ENCODE data around the gene SPNS3. TPM values are rescaled to one million over a fixed set of nuclear protein-coding genes. Genes with fewer than 3 reads are reported as not detected.

The SPNS3 gene
- total and polyA plus RNA-seq, 9 of the 15 experiments (the other 6 are each of a cell fraction or from before 2014, with no cell fraction given), result not detected

DNA sequence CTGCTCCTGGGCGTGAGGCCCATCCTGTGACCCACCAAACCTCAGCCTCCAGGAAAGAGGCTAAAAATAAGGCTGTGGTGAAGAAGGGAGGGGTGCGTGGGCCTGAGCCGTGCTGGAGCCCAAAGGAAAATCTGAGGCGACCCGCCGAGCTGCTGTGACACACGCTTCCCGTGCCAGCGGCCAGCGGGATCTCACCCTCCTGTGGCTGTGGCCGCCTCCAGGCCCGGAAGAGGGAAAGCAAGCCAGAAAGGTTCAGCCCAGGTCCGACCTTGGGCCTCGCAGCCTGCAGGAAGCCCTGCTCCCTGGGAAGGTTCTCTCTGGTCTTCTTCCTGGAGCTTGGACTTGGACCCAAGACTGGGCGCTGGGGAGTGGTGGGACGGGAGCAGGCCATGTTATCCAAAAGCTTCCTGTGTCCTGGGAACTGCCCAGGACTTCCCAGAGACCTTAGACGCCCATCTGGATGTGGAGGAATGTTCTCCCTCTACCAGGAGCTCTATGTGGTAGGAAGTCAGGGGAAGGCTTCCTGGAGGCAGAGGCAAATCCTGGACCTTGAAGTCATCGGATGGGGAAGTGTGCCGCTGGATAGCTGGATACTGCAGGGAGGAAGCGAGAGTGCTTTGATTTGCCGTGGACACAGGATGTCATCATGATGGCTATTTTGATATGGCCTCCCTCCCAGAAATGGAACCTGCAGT lies 76.3 kb downstream of the SPNS3 start:
- ChIA-PET CTCF (ENCODE audit: low intra/inter-chr PET ratio) (no interaction called here), POLR2A (interaction anchor here (0.6 to 1.1 kb wide), 3 partner anchors 9 to 72 kb away, joined by 3 to 5 read pairs (median 4); no protein-coding TSS in a partner anchor)
- H3K36me3 ChIP-seq (ENCODE audit: control insufficient read depth, insufficient read depth, low read length), result no peaks in the 10 kb centered on the region
- H3K9ac ChIP-seq (ENCODE audit: insufficient read depth in 1 of 2, low read depth in 2 of 2, low read length in 2 of 2), result no peak overlapping the region
- H3K27ac ChIP-seq (ENCODE audit: extremely low read depth, low read depth, low read length), result no peak overlapping the region
- intact Hi-C loops (cut with micrococcal nuclease), result no loop called here
- TF ChIP-seq ZFP36 (IDR thresholded peaks at IDR 0.05; ENCODE audit: low read depth, low read length, partially characterized antibody) (peak; percentile 35), FOXJ2 (tag; IDR thresholded peaks at IDR 0.05) (no peak), NR2C2 (CRISPR knock-in tag; IDR thresholded peaks at IDR 0.05) (no peak), NR2C2 (tag; IDR thresholded peaks at IDR 0.05) (no peak)
- H3K9me3 ChIP-seq (replicated peaks; ENCODE audit: control insufficient read depth, insufficient read depth, low read depth, low read length), result no peaks in the 10 kb centered on the region
- 20% methylated on average over 13 of the region's 21 CpGs for WGBS (ENCODE audit: insufficient coverage, low coverage, missing lambda C conversion rate)
- DNase-seq (ENCODE audit: extremely low read depth in 1 of 4, low spot score in 3 of 4), result no peak
- H3K4me1 ChIP-seq (replicated peaks in 1 of 2; ENCODE audit: control insufficient read depth in 2 of 2, insufficient read depth in 2 of 2, low read length in 2 of 2), result peaks cover 5 to 38% of the 10 kb centered on the region in 2 experiments; a peak in 4 of 5 replicates
- H3K4me2 ChIP-seq (ENCODE audit: insufficient read depth, low read length), result no peak overlapping the region
- H3K9me1 ChIP-seq (ENCODE audit: control insufficient read depth, insufficient read depth, low read length), result no peaks in the 10 kb centered on the region
- no peak overlapping the region for H2AFZ ChIP-seq (ENCODE audit: low read depth, low read length)
- BruUV-seq (replicated peaks), result no TSS peak
- peaks cover 5% of the 10 kb centered on the region for H4K20me1 ChIP-seq (replicated peaks; ENCODE audit: control insufficient read depth, insufficient read depth, low read length)
- in situ Hi-C loops (cut with MboI), result no loop called here
- no peak for FAIRE-seq
- H3K79me2 ChIP-seq (ENCODE audit: control insufficient read depth, insufficient read depth, low read length), result no peaks in the 10 kb centered on the region
- H3K27me3 ChIP-seq (ENCODE audit: control insufficient read depth in 2 of 2, insufficient read depth in 2 of 2, low read length in 2 of 2), result peaks cover 0 to 65% of the 10 kb centered on the region in 2 experiments; a peak in 2 of 5 replicates
- no peak overlapping the region for H3K4me3 ChIP-seq
- no peak for ATAC-seq

DNA sequence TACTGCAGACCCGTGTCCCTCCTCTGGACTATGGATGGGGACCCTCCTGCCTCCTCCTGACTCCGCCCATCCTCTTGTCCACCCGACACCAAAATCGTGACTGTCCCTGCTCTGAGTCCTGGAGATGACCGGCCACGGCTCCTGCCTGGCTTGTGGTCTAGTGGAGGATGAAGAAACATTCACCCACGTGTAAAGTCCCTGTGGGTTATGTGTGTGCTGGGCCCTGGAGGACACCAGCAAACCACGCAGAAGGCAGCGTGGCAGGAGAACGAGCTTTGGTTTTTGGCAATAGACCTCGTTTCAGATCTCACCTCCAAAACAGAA lies 76.8 kb downstream of the SPNS3 start:
- Histone ChIP-seq H3K79me2 (ENCODE audit: control insufficient read depth, insufficient read depth, low read length) (no peaks in the 10 kb centered on the region), H3K4me1 (replicated peaks in 1 of 2; ENCODE audit: control insufficient read depth in 2 of 2, insufficient read depth in 2 of 2, low read length in 2 of 2) (peaks cover 5 to 38% of the 10 kb centered on the region in 2 experiments; a peak in 4 of 5 replicates)
- no peak for FAIRE-seq
- TF ChIP-seq, protein P1, sequence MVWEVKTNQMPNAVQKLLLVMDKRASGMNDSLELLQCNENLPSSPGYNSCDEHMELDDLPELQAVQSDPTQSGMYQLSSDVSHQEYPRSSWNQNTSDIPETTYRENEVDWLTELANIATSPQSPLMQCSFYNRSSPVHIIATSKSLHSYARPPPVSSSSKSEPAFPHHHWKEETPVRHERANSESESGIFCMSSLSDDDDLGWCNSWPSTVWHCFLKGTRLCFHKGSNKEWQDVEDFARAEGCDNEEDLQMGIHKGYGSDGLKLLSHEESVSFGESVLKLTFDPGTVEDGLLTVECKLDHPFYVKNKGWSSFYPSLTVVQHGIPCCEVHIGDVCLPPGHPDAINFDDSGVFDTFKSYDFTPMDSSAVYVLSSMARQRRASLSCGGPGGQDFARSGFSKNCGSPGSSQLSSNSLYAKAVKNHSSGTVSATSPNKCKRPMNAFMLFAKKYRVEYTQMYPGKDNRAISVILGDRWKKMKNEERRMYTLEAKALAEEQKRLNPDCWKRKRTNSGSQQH (CRISPR knock-in tag; IDR thresholded peaks at IDR 0.05), result no peak
- no peak for TF ChIP-seq SOX6 (IDR thresholded peaks at IDR 0.05)
- no peak for TF ChIP-seq MYNN (IDR thresholded peaks at IDR 0.05)
- TF ChIP-seq MYNN (CRISPR knock-in tag; IDR thresholded peaks at IDR 0.05), result no peak
- no peak for TF ChIP-seq RBFOX2 (IDR thresholded peaks at IDR 0.05; ENCODE audit: low read depth, low read length)
- TF ChIP-seq ZNF79 (CRISPR knock-in tag; IDR thresholded peaks at IDR 0.05; ENCODE audit: low read depth), result no peak
- TF ChIP-seq, protein P2, sequence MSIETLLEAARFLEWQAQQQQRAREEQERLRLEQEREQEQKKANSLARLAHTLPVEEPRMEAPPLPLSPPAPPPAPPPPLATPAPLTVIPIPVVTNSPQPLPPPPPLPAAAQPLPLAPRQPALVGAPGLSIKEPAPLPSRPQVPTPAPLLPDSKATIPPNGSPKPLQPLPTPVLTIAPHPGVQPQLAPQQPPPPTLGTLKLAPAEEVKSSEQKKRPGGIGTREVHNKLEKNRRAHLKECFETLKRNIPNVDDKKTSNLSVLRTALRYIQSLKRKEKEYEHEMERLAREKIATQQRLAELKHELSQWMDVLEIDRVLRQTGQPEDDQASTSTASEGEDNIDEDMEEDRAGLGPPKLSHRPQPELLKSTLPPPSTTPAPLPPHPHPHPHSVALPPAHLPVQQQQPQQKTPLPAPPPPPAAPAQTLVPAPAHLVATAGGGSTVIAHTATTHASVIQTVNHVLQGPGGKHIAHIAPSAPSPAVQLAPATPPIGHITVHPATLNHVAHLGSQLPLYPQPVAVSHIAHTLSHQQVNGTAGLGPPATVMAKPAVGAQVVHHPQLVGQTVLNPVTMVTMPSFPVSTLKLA (conservative IDR thresholded peaks at IDR 0.05), result no peak
- no peak for TF ChIP-seq SMARCA5 (IDR thresholded peaks at IDR 0.05)

More for the DNA sequence above, 76.8 kb downstream of the SPNS3 start:
- intact Hi-C loops (cut with micrococcal nuclease), result no loop called here
- Histone ChIP-seq H3K9me3 (replicated peaks; ENCODE audit: control insufficient read depth, insufficient read depth, low read depth, low read length) (no peaks in the 10 kb centered on the region), H3K4me3 (no peak overlapping the region), H3K4me2 (ENCODE audit: insufficient read depth, low read length) (no peak overlapping the region), H2AFZ (ENCODE audit: low read depth, low read length) (no peak overlapping the region), H4K20me1 (replicated peaks; ENCODE audit: control insufficient read depth, insufficient read depth, low read length) (peaks cover 8% of the 10 kb centered on the region), H3K27ac (ENCODE audit: extremely low read depth, low read depth, low read length) (no peak overlapping the region), H3K9me1 (ENCODE audit: control insufficient read depth, insufficient read depth, low read length) (no peaks in the 10 kb centered on the region), H3K27me3 (ENCODE audit: control insufficient read depth in 2 of 2, insufficient read depth in 2 of 2, low read length in 2 of 2) (peaks cover 0 to 65% of the 10 kb centered on the region in 2 experiments; a peak in 2 of 5 replicates), H3K9ac (ENCODE audit: insufficient read depth in 1 of 2, low read depth in 2 of 2, low read length in 2 of 2) (no peak overlapping the region), H3K36me3 (ENCODE audit: control insufficient read depth, insufficient read depth, low read length) (no peaks in the 10 kb centered on the region)
- POLR2A ChIA-PET, result interaction anchor here (0.6 to 1.1 kb wide), 2 partner anchors 14 to 71 kb away, joined by 3 to 4 read pairs; no protein-coding TSS in a partner anchor
- ATAC-seq, result no peak
- no peak for DNase-seq (ENCODE audit: extremely low read depth in 1 of 4, low spot score in 3 of 4)
- no TSS peak for BruUV-seq (replicated peaks)
- in situ Hi-C loops (cut with MboI), result no loop called here
- CTCF ChIA-PET (ENCODE audit: low intra/inter-chr PET ratio), result no interaction called here
- 14% methylated on average over 10 of the region's 11 CpGs for WGBS (ENCODE audit: insufficient coverage, low coverage, missing lambda C conversion rate)

Data from K562 (cell line).